ENCODE results near the gene RPH3AL.
"Not testable (repeated sequence)": the region's sequence is repeated elsewhere in the genome, so short reads cannot be mapped to it uniquely, and the experiment has no call there.

Gene RPH3AL

DNA sequence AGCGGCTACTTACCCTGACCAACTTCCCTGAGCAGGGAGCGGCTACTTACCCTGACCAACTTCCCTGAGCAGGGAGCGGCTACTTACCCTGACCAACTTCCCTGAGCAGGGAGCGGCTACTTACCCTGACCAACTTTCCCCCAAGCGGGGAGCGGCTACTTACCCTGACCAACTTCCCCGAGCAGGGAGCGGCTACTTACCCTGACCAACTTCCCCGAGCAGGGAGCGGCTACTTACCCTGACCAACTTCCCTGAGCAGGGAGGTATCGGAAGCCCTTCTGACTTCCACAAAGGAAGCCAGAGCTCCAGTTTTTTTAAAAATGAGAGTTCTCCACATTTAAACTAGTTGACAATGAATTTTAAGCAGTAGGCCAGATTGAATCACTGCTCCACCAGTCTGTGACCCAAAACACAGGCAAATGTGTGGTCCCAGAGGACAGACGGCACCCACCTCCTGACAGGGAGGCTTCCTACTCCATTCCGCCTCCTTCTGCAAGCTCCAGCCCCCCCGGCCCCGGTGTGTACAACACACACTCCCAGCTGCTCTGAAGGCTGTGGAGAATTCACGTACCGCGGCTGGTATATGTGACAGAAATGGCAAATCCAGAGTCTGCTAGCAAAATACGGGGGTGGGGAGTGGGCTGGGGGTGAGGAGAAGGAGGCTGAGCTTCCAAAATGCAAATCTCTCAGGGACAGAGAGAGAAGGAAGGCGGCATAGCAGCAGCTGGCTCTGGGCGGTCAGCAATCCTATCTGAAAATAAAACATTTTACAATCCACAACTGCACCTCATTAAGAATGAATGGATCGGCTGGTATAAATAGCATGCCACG is 118.2 kb downstream of the RPH3AL start:
- not testable (repeated sequence) for DNase-seq

DNA sequence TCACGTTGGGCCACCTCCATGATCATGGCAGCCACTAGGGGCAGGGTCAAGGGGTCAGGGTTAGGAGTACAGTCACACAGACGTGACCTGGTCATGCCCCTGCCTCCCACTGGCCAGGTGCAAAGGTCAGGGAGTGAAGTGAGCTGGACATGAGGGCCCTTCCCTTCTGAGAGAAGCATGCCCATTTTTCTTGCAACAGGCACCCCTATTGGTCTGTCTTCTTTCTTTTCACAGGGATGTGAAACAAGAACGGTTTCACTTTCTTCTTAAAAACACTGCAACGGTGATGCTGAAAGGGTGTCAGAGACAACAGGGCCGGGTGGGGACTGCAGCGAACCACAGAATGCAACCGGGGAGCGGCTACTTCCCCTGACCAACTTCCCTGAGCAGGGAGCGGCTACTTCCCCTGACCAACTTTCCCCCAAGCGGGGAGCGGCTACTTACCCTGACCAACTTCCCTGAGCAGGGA is 119.1 kb downstream of the RPH3AL start:
- no peak for DNase-seq

DNA sequence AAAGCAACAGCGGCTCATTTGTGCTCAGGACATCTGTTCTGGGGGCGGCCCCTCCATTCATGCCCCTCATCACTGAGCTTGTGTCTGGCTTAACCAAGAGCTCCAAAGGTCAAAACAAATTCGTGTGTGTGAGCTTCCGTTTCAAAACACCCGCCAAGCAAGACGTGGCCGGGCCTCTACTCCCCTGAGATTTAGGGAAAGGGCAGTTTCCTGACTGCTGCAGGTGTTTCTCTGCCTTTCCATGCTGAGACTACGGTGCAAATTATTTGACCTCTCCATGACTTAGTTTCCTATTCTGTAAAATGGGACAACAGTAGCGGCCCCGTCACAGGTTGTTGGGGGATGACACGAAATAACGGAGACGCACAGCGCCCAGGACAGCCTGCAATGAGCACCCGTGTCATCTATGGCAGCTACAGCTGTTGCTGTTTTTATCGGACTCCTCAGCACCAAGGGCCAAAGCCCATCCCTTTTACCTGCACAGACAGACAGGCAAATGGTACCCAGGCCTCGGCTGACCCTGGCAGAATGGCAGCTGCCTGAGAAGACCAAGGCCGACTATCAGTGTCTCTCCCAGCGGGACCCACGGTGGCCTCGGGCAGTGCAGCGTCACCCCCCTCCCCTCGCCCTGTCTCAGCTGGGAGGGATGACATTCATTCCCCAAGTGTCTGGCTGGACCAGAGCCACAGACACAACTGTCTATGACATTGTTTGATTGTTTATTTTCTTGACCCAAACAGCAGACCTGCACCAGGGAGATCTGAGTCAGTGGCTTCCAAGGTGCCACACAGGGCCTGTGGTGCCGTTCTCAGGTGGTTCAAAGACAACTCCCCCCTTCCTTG is 120.4 kb downstream of the RPH3AL start:
- DNase-seq: no peak

DNA sequence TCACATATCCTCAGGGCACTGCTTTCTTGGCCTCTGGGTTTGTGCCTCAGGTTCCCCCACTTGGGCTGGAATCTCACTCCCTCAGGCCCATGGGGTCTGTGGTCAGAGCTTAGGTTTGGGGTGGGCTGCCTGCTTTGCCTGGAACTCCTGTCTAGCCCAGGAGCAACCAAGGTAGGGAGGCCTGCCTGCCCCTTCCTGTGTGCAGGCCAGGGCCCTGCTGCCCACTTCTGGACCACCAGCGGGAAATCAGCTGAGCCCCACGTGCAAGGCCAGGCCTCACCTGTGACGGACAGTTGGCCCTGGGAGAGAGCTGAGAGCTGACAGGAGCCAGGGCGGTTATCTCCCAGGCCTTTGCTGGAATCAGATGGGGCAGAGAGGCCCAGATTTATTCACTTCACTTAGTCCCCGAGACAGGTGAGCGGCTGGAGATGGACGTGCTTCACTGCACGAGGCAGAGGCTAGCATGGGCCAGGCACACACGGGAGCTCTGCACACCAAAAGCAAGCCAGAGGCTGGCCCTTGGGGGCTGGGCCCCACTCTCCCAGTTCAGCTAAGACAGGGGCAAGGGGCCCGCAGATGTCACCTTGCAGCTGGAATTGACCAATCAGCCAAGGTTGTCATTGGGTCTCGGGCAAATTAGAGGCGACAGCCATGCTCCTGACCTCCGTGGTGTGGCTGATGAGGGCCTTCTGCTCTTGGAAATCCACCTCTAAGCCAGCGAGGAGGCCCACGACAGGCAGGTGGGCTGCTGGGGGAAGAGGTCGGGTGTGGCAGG is 121.2 kb downstream of the RPH3AL start:
- DNase-seq: no peak

DNA sequence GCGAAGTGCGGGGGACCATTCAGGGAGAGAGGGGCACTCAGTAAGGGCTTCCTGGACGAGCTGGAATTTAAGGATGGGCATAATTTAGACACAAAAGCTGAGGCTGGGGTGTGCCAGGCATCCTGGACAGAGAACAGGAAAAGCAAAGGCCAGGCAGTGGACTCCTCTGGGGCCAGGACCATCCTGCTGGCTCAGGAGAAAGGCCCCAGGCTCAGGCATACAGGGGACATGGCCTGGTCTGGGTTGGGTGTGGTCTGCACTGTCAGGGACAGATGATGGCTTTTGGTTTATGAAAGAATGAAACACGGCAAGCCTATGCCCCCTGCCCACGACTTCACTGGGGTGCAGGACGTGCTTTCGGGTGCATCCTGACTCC is 122.2 kb downstream of the RPH3AL start:
- DNase-seq: no peak

DNA sequence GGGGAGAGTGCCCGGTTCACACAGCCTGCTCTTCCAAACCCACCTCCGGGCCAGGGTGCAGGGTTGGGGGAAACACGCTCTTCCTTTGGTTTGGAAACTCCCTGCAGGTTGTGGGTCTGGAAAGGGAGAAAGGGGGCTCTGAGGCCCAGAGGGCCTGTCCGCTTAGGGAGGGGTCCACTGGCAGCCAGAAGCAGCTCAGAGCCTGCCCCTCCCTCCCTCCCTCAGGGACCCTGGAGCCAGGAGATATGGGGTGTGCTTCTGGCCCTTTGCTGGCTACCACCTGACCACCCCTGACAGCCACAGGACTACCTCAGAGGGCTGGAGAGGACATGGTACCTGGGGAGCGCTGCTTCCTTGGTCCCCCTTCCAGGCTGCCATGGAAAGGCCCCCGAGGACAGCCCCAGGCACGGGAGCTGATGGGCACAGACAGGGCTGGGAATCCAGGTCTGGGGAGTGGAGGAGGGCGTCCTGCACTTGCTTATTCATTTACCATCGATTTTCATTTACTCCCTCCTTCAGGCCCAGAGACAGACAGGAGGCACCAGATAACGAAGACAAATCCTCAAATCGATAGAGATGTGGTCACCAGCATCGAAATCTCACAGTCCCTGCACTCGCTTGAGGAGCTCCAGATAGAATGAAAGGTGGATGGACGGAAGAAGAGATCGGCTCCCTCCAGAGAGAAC is 122.8 kb downstream of the RPH3AL start:
- no peak for DNase-seq

DNA sequence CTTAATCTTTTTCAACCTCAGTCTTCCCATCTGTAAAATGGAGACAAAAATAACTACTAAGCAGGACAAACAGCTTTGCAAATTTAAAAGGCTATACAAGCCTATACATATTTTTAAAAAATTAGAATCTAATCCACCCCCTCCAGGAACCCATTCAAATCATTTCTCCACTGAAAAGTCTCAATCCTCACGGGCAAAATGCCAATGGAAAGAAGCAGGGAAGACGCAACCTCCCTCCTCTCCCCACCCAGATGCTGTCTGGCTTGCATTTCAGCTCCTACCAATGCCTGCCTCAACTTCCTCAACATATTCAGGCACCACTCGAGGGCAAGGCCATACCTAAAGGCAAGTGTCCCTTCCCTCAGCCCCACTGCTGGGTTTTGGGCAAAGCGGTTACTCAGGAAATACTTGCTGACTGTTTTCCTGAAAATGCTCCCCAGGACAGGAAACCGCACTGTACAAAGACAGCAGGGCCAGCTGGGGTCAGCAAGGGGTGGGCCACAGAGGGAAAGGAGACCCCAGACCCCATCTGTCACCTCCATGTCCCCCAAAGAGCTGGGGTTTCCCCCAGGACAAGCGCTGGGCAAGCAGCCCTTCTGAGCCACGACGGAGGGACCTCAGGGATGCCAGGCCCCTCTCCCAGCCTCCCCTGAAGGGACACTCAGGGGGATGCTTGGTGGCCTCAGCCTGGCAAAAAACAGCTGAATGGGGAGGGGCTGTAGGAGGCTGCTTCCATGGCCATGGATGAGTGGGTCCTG is 123.5 kb downstream of the RPH3AL start:
- no peak for DNase-seq

DNA sequence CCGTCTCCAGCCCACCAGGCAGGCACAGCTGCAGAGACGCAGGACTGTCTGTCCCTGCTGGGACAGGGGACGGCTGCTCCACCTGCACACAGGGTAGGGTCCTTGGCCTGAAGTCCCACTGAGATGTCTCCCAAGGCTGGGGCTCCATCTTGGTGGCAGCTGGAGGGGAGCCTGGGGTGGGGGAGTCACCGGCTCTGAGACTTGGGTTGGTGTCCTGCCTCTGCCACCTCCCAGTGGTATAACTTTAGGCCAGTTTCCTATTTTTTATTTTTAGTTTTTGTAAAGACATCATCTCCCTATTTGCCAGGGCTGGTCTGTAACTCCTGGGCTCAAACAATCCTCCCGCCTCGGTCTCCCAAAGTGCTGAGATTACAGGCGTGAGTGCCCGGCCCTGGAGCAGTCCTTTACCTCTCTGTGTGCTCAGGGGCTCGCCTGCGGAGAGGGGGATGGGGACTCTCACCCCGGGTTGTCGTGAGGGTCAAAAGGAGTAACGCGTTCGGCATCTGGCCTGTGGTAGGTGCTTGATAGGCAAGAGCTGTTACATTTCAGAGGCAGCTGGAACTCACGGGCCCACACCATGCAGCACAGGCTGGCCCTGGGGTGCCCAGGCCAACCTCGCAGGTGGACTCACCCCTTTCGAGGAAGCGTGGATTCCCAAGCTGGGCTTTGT is 124.5 kb downstream of the RPH3AL start:
- DNase-seq: no peak

DNA sequence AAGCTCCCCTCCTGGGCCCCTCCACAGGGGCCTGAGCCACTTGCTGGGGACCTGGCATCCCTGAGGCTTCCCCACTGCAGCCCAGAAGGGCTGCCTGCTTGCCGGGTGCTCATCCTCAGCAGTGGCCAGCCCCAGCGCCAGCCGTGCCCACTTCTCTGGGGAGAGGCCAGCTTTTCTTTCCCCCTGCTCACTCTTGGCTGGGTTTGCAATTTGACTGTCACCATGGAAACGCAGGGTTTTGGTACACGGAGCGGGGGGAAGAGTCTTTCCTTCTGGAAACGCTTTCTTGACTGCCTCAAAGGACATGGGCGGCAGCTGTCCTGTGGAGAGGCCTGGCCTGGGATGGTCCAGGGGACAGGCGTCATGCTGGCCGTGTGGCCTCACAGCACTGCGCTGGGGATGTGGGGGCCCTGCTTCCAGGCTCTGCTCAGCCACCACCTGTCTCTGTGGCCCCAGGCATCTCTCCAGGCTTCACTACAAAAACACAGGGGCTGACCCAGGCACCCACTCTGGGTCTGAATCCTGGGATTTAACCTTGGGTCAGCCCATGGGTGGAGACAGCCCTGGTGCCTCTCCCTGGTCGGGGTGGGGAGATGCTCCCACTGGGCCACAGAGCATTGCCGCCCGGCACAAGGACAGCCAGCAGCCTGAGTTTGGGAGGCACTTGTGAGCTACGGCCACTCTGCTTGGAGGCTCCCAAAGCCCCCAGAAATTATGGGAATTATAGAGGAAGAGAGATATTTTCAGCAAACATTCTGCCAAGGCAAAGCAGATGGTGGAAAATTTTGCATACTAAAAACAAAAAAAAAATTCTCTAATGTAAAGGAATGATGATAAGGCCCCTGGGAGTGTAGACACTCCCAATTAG is 125.3 kb downstream of the RPH3AL start:
- no peak for DNase-seq

DNA sequence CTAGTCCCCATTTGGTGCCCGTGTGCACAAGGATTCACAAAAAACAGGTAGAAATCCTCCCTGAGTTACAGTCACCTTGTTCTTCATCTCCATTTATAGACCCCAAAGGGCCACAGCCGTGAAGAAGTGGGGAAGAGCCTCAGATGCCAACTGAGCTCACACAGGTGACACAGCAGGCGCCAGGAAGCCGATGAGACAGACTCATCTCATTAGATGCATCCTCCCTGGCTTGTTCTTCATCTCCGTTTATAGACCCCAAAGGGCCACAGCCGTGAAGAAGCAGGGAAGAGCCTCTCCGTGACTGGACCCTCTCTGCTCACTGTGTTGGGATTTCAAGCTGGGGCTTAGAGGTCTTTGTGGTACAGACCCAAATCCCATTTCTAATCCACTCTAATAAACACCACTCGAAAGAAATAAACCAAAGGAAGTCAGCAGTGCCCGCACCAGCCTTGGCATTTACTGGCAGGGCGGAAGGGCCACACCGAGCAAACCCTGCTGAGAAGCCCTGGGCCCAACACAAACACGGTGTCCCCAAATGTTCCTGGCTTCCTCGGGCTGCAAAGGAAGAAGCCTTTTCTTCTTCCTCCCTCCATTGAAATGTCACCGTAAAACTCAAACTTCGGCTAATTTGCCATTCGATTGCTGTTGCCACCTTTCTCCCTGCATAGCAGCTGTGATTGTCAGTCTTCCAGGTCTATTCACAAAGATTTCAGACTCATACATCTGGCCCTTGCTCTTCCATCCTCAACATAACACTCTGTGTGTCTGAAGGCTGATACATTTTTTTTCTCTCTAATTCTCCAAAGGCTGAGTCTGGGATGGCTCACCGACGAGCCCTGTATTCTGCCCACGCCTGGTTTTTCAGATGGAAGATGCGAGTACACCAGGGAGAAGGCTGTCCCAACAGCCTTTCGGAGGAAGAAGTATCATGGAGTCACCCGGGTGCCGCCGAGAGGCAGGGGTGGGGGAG is 126.2 kb downstream of the RPH3AL start:
- no peak for DNase-seq

DNA sequence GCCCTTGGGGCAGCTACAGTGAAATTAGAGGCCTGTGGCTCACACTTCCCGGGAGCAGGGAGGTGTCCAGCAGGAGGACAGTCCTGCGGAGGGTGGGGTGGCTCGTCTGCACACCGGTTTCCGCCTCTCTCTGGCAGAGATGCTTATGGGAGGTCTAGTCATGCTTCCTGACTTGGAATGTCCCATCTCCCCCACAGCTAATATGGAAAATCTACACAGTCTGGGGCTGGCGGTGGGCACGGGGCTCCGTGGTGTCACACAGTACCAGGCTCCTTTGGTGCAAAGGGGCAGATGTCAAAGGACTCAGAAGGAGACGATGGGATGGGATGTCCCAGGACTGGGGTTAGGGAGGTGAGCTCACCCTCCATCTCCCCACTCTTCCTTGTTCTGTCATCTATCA is 127.1 kb downstream of the RPH3AL start:
- no peak for DNase-seq

DNA sequence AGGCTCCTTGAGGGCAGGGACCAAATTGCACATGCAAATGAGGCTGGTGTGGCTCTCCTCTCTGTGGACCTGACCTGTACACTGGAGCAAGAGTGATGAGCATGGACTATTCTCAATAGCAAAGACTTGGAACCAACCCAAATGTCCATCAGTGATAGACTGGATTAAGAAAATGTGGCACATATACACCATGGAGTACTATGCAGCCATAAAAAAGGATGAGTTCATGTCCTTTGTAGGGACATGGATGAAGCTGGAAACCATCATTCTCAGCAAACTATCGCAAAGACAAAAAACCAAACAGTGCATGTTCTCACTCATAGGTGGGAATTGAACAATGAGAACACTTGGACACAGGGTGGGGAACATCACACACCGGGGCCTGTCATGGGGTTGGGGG is 128.0 kb downstream of the RPH3AL start:
- not testable (repeated sequence) for DNase-seq

DNA sequence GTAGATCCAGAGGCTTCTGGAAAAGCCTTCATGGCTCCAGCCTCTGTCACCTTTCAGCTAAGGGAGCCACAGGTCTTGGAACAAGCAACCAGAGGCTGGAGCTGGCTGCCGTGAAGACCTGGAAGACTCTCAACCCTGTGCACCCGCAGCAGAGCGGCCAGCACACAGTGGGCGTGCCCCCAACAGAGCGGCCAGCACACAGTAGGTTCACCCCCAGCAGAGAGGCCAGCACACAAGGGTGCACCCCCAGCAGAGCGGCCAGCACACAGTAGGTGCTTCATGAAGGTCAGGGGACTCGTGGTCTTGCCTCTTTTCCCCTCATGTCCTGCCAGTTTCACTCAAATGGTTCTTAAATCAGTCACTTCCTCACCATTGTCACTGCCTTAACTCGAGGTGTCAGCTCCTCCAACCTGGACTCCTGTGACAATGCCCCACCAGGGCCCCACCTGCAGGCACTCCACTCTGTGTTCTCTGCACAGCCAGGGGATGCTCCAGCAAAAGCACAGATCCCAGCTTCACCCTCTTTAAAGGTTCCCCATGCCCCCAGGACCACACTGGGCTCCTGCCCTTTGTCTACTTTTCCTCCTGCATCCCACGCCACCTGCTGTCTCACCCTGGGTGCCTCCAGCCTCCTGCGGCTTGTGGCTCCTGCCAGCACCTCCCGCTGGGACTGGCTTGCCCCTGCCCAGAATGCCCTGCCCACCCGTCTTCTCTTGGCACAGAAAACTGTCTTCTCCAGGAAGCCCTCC is 128.7 kb downstream of the RPH3AL start:
- DNase-seq: no peak

DNA sequence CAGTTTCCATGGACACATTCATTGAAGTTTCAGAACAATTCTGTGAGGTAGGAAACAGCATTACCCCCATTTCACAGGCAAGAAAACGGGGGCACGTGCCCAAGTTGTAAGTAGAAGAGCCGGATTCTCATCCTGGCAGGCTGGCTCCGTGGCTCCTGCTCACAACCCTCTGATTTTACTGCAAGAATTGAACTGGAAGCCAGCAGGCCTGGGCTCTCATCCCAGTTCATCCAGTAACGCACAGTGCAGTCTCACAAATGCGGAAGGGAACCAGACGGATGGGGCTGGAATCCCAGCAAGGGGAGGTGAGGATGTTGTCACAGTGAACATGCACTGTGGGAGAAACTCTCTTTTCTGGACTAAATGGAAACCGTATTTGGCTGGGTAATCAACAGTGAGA is 130.4 kb downstream of the RPH3AL start:
- DNase-seq: no peak

DNA sequence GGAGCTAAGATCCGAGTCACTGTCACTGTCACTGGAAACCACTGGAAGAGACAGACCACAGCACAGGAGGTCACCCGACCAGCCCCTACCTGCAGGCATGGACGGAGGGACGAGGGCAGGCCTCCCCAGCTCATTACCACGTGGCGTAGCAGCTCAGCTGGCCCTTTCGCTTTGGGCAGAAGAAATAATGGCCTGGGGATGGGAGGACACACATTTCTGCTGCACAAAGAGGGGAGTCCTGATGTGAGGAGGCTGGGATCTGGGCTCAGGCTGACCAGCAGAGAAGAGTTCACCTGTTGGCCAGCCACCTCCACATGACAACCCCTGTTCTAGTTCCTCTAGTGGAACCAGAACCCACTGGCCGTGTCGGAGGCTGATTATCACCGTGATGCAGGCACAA is 132.9 kb downstream of the RPH3AL start:
- DNase-seq: no peak

DNA sequence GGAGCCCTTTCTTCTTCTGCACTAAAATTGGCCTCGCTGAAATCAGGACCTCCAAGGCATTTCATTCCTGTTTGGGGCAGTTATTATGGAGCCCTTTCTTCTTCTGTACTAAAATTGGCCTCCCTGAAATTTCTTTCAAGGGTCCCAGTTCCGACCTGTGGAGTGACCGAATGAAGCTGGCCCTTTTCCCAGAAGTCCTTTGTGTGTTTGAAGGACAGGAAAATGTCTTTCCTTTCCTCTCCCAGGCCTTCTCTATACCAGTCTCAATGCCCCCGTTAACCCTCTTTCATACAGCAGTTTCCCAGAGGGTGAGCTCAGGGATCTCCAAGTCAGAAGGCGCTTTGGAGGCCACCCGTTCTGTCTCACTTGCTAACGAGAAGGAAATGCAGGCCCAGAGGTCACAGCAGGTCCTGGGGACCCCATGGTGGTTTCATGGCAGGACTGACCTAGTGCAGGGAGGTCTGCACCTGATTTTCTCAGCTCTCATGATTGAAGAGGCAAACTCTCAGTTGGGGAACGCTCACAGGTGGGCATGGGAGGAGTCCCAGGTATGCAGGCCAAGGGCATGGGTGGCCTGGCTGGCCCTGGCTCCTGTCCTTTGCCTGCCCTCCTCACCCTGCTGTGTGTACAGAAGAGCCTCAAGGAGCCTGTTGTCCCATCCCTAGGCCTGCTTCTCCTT is 134.0 kb downstream of the RPH3AL start:
- no peak for DNase-seq

DNA sequence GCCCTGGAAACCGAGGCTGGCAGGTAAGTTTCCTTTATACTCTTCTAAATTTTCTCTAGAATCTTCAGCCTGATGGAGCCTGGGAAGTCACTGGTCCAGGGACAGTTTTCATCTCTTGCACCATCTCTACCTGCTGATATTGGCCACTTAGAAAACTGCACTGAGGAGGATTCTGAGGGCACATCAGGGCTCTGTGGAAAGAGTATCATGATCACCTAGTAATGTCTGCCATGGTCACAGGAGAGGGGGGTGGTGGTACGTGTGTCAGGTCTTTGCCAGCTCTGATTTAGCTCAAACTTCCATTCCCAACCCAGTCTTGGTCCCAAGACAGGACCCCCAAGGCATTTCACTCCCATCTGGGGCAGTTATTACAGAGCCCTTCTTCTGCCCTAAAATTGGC is 136.0 kb downstream of the RPH3AL start:
- no peak for DNase-seq
